ENCODE measurements around the gene TRMO.

TRMO gene

GRCh38 chr9:97905228-97905627 is 17.1 kb downstream of the TRMO start:
- peak; percentile 14 to 29 for DNase-seq (ENCODE audit: low read depth in 1 of 2, low spot score in 1 of 2)

GRCh38 chr9:97904725-97905124 is 17.6 kb downstream of the TRMO start:
- peak; percentile 15 to 29 for DNase-seq (ENCODE audit: low read depth in 1 of 2, low spot score in 1 of 2)

DNA sequence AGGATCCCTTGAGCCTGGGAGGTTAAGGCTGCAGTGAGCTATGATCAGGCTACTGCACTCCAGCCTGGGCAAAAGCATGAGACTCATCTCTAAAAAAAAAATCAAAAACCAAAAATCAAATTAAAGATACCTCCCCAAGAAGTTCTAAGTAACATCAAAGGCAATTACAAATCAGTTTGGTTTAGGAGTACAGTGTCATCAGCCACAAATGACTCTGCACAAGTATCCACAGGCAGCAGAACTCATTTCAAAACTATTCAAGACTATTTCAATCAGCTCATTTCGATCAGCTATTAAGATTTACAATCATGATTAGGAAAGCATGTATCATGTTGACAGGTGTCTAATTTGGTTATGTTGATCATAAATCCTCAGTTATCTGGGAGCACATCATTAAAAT is 19.1 kb downstream of the TRMO start:
- no peak for DNase-seq (ENCODE audit: low read depth in 1 of 2, low spot score in 1 of 2)

DNA sequence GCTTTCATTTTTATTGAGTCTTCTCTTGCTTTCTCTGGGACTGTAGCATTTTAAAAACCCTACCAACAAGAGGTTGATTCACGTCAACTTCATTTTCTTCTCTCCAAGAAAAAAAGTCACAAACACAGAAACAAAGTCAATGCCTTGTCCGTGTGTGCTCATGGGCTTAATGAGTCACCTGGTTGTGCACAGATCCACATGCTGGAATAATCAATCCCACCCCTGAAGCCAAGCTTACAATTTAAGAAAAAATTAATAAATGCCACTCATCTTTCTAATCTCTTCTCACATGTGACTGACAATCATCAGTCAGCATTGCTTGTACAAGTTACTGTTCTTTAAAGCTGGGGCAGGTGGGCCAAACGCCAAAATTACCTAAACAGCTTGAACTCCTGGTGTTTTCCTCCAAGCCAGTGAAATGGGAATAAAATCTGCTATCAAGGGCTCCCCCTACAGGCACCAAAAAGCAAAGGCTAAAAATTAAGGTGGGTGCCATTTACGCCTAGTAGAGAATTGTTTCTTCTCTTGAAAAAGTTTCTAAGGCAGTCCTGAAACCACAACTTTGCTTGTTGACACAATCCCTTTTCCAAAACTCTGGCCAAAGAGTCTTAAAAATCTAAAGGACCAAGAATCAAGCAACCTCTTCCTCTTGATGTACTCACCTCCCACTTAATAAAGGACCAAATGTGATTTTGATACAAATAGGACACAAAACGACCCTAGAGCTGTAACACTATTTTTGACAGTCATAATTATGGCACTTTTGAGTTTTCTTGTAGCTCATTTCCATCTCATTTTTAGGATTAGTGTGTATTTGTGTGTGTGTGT is 21.3 kb downstream of the TRMO start:
- DNase-seq (ENCODE audit: low read depth in 1 of 2, low spot score in 1 of 2) = no peak

GRCh38 chr9:97900103-97900737 is 22.1 kb downstream of the TRMO start:
- no peak for DNase-seq (ENCODE audit: low read depth in 1 of 2, low spot score in 1 of 2)

- DNase-seq (ENCODE audit: low read depth in 1 of 2, low spot score in 1 of 2) = no peak
These were observed 26.5 kb downstream of the TRMO start for GRCh38 chr9:97895695-97896332.

- no peak for DNase-seq (ENCODE audit: low read depth in 1 of 2, low spot score in 1 of 2)
These were observed 27.1 kb downstream of the TRMO start for GRCh38 chr9:97895211-97895610.

DNA sequence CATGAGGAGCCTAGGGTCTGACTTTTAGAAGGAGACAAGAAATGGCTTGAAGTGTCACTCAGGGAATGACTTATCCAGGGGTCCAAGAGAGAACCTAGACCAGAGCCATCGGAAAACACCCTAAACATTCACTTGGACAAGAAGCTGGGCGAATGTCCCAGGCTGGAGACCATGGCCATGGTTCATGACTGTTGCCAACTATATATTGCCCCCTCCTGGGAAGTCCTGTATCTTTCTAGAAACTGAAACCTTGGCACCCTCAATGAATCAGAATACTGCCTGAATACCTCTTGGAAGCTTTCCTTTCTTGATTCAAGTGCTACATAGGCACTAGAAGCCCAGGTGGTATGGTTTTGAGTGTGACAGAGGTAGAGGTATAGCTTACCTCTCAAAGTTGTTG is 29.9 kb downstream of the TRMO start:
- DNase-seq (ENCODE audit: low read depth in 1 of 2, low spot score in 1 of 2) = no peak

- no peak for DNase-seq (ENCODE audit: low read depth in 1 of 2, low spot score in 1 of 2)
These were observed 30.6 kb downstream of the TRMO start for GRCh38 chr9:97891736-97892135.

DNA sequence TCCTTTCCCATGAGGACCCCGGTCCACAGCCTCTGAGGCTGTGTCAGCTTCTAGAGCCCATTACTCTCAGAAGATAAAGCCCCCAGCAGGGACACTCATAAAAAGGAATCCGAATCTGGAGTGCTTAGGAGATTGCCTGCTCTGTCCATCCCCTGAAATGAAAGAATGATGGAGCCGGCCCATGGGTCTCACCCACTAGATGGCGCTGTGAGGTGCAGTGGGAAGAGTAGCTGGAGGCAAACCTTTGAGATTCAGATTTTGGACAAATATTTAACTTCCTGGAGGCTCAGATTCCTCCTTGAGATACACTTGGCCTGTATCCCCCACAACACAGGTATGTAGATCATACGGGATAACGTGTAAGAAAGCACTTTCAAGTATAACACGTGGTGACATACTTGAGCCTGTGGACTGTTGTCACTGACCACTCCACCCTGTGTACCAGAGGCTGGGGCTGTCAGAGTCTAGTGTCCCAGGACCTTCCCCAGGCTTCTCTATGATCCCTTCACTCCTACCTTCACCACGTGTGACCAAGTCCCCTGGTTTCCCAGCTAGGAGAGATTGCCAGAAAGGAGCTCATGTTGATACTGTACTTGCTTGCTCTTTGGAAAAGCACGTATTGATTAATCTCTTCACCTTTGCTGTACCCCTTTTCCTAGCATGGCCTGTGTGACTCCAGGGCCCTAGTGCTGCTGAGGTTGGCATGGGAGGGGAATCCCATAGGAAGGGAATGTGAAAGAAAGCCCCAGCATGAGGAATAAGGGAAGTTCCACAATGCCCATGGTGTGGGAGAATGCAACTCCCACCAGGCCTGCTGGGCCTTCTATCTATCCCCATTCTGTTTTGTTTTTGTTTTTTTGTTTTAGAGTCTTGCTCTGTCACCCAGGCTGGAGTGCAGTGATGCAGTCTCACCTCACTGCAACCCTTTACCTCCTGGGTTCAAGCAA is 32.1 kb downstream of the TRMO start:
- peak; percentile 27 to 50 for DNase-seq (ENCODE audit: low read depth in 1 of 2, low spot score in 1 of 2)

DNA sequence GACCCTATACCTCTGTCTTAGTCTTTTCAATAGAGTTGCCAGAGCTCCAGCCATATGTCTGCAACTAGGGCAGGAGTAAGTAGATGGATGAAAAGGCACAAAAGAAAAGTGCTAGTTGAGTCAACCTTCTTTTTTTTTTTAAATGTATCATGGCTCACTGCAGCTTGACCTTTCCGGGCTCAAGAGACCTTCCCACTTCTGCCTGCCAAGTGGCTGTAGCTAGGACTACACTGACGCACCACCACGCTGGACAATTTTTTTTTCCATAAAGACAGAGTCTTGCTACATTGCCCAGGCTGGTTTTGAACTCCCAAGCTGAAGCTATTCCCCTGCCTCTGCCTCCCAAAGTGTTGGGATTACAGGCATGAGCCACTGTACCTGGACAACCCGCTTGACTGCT is 42.0 kb downstream of the TRMO start:
- DNase-seq (ENCODE audit: low read depth in 1 of 2, low spot score in 1 of 2) = no peak

- DNase-seq (ENCODE audit: low read depth in 1 of 2, low spot score in 1 of 2) = no peak
These were observed 46.2 kb downstream of the TRMO start for GRCh38 chr9:97876061-97876460.

DNA sequence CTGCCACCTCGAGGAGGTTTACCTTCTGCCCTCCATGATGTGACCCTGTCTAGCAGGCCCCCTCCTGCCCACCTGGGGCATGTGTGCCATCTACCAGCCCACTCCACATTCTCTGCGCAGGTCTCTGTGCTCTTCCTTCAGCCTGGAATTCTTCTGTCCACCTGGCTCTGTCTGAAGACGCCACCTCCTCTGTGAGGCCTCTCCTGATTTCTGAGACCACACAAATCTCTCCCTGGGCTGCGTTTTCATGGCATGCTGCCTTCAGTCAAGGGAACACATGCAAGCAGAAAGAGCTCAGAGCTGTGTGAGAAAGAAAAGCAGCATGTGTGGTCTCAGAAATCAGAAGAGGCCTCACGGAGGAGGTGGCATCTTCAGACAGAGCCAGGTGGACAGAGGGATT is 47.2 kb downstream of the TRMO start:
- no peak for DNase-seq (ENCODE audit: low read depth in 1 of 2, low spot score in 1 of 2)

- DNase-seq (ENCODE audit: low read depth in 1 of 2, low spot score in 1 of 2) = no peak
These were observed 47.7 kb downstream of the TRMO start for GRCh38 chr9:97874624-97875023.

GRCh38 chr9:97873882-97874281 is 48.4 kb downstream of the TRMO start:
- no peak for DNase-seq (ENCODE audit: low read depth in 1 of 2, low spot score in 1 of 2)

DNA sequence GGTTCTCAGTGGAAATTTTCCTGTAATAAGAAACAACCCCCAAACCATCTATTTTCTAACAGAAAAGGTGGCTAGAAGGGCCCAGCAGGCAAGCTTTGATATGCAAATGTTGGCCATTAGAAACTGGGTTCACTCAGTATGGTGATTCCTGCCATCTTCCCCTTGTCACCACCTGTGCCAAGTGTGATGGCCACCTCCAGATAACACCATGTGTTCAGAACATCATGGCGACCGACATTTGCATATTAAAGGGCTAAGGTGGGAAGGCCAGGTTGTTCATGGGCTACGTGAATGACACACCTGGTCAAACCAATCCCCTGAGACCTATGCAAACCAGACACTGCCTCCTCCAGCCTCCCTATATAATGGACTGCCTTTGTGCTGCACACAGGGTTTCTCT is 48.9 kb downstream of the TRMO start:
- DNase-seq (ENCODE audit: low read depth in 1 of 2, low spot score in 1 of 2) = no peak

DNA sequence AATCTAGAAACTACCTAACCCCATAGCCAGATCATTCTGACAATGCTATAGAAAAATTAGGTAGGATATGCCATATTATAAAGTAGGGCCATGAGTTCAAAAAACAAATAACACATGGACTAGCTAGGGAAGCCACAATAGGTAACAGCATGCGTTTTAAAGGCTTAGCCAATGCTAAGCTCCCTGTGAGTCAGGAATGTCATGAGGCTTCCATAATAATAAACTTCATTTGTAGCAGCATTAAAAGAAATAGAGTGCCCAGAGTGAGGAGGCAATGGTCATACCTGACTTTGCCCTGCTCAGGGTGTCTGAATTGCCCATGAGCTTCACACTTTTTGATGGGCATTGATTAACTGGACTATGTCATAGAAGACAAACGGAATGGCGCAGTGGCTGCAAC is 53.4 kb downstream of the TRMO start:
- DNase-seq (ENCODE audit: low read depth in 1 of 2, low spot score in 1 of 2) = no peak

GRCh38 chr9:97866848-97867247 is 55.5 kb downstream of the TRMO start:
- DNase-seq (ENCODE audit: low read depth in 1 of 2, low spot score in 1 of 2) = no peak

GRCh38 chr9:97866300-97866699 is 56.0 kb downstream of the TRMO start:
- no peak for DNase-seq (ENCODE audit: low read depth in 1 of 2, low spot score in 1 of 2)

DNA sequence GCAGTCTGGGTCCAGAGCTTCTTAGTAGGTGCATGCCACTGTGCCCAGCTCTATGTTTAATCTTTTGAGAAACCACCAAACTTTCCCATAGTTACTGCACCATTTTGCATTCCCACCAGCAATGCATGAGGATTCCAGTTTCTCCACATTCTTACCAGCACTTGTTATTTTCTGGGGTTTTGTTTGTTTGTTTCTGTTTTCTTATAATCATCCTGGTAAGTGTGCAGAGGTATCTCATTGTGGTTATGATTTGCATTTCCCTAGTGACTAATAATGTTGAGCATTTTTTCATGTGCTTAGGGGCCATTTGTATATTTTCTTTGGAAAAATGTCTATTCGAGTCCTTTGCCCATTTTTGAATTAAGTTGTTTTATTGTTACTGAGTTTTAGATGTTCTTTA is 57.9 kb downstream of the TRMO start:
- no peak for DNase-seq (ENCODE audit: low read depth in 1 of 2, low spot score in 1 of 2)

DNA sequence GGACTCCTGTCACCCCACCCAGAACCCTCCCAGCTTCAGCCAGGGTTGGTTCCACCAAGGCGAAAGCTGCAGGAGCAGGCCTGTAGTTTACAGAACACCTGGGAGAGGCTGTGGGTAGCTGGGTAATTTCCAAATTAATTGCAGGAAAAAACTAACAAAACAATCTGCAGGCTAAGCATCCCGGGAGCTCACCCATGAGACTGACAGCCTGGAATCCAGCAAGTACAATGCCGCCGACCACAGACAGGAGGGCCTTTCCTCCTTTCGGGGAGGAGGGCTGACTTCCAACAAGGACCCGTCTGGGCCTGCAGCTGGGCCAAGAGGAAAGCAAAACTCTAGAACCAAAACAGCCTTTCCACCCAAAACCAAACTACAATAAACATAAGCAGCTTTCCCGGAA is 59.0 kb downstream of the TRMO start:
- DNase-seq (ENCODE audit: low read depth in 1 of 2, low spot score in 1 of 2) = no peak

Data from activated T-helper 1 cell treated with anti-CD3 and anti-CD28 coated beads, Interleukin-2, amount 50 U/mL, for 16 hours (primary cell).